Suppressor macrophage treated with lipopolysaccharide for 4 hours (primary cell): ENCODE data around the gene SND1.

Experiments
- DNase-seq: peaks from one replicate; pipeline ENCODE4 v3.0.0-alpha.2; 2020

SND1 gene

DNA sequence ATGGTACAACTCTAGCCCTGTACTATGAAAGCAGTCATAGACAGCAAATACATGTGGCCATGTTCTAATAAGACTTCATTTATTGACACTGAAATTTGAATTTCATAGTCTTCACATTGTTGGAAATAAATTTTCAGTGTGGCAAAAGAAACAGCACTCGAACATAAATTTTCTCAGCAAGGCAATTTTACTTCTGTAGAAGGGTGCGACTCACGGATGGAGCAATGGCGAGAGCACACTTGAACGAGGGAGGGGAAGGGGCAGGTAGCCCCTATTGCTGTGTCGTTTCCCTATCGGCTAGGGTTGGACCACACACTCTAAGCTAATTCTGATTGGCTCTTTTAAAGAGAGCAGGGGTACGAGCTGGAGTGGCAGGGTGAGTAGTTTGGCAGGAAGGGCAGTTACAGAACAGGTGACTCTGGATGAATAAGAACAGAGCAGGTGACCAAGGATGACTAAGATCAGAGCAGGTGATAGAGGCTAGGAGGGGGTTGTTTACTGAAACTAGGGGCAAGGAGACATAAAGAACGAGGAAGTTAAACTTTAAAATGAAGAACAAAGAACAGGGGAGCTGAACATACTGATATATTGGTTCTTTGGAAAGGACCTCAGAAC, 327.2 kb downstream of the SND1 start:
- DNase-seq, result no peak

DNA sequence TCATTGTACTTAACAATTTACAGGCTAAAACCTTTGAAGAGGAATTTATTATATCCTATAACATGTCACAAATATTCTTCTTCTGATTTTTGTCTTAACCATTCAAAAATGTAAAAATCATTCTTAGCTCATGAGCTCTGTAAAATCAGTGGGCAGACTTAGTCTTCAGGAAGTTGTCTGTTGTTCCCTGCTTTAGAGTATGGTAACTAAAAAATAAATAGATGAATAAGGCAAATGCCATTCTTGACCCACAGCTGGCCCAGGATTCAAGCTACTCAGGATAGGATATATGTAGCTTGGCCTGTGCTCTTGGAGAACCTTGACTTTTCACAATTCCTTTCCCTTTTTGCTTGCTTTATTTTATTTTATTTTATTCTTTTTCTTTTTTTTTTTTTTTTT, 327.7 kb downstream of the SND1 start:
- DNase-seq, result no peak

GRCh38 chr7:127980901-127981300, 328.9 kb downstream of the SND1 start:
- no peak for DNase-seq

DNA sequence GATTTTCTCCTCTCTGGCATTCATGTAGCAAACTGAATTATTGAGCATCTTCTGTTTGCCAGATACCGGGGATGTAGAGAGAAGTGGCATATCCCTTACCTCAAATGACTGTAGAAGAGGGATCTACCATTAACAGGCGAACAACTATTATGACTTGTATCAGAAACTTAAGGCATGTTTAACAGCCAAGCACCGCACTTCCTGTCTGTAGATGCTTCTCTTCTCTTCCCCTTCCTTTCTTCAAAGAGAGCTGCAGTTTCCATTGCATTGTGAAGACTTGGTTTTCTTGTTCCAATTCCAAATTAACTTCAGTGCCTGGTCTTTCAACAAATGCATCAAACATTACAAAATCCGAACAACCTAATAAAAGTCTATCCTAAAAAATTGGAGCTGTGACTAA, 330.0 kb downstream of the SND1 start:
- DNase-seq, result no peak

GRCh38 chr7:127983804-127984332, 331.9 kb downstream of the SND1 start:
- no peak for DNase-seq

DNA sequence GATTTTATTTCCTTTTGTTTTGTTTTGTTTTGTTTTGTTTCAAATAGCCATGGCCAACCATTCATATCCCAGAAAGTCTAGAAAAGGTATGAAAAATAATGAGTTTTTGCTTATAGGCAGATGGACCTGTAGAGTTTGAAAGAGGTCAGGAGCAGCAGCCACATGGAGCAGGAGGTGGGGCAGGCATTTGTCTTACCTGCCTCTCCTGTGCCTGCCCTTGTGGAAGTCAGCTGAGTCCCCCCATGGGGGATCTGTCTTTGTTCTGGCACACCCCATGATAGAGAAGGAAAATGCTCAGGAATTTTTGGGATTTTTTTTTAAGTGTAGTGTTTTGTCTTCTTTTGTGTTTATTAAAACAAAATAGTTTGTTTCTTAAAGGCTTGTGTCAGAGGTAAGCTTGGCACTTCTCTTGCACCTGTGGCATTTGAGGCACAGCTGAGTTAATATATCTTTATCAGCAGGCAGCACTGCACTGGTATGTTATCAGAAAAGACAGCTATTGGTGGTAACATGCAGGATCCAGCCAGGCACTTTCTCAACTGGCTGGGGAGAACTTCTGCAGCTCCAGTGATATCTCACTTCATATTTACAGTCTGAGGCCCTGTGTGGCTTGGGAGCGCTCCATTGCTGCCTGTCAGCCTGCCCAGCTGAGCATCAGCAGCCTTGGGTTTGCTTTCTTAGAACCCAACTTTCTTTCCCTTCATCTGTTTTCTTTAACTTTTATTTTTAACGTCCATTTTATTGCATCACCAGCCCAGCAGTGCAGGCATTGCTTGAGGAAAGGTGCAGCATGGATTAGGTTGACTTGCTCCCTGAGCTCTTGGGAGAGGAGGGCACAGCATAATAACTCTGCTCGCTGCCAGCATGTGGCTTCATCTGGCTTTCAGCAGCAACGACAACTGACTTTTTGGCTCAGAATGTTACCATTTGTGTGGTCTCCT, 334.9 kb downstream of the SND1 start:
- no peak for DNase-seq

- no peak for DNase-seq
Observed at GRCh38 chr7:127988751-127989150, 336.8 kb downstream of the SND1 start.

DNA sequence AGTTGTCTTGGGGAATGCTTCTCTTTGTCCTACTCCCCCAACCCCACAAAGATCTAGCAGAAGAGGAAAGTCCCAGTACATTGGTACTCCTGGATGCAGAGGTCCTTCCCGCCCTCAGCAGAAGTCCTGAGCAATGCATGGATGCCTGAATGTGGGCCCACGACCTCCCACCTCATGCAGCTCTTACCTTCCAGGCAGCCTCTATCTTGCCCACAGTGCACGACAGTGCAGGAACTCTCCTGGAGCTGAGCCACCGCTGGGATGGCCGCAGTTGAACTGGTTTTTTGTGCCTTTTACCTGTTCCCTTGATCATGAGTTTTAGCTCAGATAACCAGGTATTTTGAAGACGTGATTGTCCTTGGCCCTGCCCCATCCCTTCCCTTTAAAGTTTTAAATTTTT, 341.3 kb downstream of the SND1 start:
- no peak for DNase-seq

- no peak for DNase-seq
Observed at GRCh38 chr7:127993987-127994386, 342.0 kb downstream of the SND1 start.

DNA sequence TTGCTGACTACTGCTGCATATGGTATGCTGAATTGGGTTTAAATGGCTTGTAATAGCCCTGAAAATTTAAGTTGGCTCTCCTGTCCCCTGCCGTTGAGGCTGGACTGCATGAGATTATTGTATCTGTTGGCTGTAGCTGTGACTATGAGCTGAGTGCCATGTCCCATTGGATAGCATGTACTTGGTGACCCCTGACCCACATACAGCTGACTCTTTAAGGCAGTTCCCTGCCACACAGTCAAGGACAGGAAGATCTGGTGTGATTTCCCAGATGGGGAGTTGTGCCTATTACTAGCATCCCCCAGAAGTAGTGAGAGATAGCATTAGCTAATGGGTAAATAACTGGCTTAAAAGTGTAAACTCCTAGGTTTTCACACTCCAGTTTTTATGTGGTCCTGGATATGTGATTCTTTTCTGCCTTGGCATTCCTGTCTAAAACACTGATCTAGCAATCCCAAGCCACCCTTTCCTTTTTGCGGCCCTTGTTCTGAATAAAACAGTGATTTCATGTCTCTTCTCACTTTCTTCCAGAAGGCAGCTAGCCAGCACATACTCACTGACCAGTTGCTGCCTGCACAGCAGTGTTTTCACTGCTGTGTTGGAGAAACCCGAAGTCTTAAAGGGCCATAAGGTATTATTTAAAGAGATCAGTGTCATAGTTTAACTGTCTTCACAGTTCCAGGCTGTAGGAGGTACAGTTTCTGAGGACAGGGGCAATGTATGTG, 343.3 kb downstream of the SND1 start:
- no peak for DNase-seq

DNA sequence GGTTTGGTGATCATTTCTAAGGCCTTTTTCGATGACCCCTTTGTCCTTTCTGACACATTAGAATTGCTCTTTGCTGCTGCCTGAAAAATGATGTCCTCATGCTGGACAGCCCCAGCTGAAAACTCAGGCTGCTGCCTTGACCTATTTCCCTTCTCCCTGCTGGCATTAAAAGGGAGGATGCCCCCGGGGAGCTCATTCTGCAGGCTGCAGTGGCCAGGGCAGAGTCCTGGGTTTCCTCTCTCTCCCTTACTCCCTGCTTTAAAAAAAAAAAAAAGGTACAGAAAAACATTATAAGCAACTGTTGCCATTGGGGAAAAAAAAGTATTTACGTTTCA, 343.9 kb downstream of the SND1 start:
- no peak for DNase-seq

GRCh38 chr7:127996253-127997071, 344.5 kb downstream of the SND1 start:
- DNase-seq, result no peak

- DNase-seq, result no peak
Observed at GRCh38 chr7:127997226-127997922, 345.4 kb downstream of the SND1 start.

- no peak for DNase-seq
Observed at GRCh38 chr7:127998671-127999070, 346.7 kb downstream of the SND1 start.

DNA sequence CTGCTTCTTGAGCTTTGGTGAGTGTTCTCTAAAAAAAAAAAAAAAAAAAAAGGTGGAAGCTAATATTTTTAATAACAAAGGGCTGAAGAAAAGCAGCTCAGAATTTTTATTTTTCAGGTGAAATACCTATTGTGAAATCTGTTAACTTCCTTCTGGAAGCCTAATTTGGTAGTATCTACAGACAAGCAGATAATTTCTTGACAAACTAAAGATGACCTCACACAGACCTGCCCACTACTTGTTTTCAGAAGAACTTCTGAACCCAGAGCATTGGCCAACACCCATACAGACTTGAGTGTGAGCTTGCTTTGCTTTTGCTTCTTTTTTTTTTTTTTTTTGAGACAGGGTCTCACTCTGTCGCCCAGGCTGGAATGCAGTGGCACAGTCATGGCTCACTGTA, 348.1 kb downstream of the SND1 start:
- peak; percentile 44 for DNase-seq

DNA sequence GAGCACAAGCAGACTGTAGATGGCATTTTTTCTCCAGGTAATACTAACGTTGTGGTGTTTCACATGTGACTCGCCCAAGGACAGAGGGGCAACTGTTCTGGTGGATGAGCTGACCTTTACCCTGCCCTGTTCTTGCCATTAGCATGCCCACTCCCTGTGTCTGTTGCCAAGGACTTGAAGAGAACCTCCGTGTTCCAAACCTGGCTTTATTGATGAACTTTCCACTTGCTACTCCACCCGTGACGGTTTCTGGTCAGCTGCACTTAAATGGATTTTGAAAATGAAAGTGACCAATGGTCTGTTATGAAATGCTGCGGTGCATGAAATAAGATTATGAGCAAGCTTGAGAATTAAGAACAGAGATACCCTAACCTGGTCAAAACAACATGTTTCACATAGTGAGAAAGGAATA, 348.9 kb downstream of the SND1 start:
- peak; percentile 60 for DNase-seq

DNA sequence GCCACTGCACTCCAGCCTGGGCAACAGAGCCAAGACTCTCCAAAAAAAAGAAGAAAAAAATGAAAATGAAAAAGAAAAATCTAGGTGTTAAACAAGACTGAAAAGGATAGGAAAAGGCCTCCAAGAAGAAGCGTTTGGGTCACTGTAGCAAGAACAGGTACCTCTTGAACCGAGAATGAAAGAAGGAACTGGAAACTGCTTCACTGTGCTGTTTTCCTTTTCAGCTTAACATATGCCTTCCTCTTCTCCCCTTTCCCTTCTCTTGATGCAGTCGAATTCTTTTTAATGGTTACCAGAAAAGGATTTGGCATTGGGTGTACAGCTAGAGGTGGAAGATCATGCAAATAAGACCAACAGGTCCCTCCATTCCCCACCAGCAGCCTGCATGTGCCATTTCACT, 351.2 kb downstream of the SND1 start:
- DNase-seq, result peak; percentile 41

GRCh38 chr7:128003787-128004186, 351.8 kb downstream of the SND1 start:
- DNase-seq, result peak; percentile 33

- no peak for DNase-seq
Observed at GRCh38 chr7:128004623-128005022, 352.6 kb downstream of the SND1 start.

- DNase-seq, result no peak
Observed at GRCh38 chr7:128005117-128005516, 353.1 kb downstream of the SND1 start.

DNA sequence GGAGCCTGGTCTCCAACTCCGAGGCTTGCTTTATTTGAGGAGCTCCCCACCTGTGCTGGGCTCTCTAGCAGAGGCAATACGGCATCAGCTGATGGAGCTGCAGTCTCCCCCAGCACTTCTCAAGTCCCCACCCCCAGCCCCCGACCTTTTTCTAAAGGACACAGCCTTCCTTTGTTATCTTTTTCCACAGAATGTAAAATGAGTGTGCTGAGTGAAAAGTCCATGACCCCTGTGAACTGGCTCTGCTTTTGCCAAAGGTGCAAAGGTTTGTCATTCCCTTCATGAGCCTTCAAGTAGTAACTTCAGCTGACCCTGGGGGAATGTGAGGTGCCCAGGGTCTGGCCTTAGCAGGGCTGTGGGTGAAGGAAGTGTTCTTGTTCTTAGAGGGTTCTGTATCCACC, 353.8 kb downstream of the SND1 start:
- no peak for DNase-seq
